IPS-15b (cell line): Measurements from ENCODE around the gene DCBLD1.
"Not testable (repeated sequence)": the region's sequence is repeated elsewhere in the genome, so short reads cannot be mapped to it uniquely, and the experiment has no call there.

Experiments used
- H3K27me3 ChIP-seq: one replicate; pipeline ENCODE4 v1.6.1; 2013; ENCODE audit warnings: low read length; ENCODE audit not compliant: control insufficient read depth, insufficient read depth
- H3K36me3 ChIP-seq: one replicate; pipeline ENCODE4 v1.6.1; 2013; ENCODE audit warnings: low read length; ENCODE audit not compliant: control insufficient read depth, insufficient read depth
- H3K4me1 ChIP-seq: one replicate; pipeline ENCODE4 v1.6.1; 2013; ENCODE audit warnings: mild to moderate bottlenecking, low read length; ENCODE audit not compliant: control insufficient read depth, insufficient read depth
- H3K4me3 ChIP-seq: one replicate; pipeline ENCODE4 v1.5.1; 2013; ENCODE audit warnings: low read depth, low read length
- H3K9ac ChIP-seq: one replicate; pipeline ENCODE4 v1.6.1; 2013; ENCODE audit warnings: low read depth, mild to moderate bottlenecking, low read length
- H3K9me3 ChIP-seq: one replicate; pipeline ENCODE4 v1.6.1; 2013; ENCODE audit warnings: mild to moderate bottlenecking, low read length; ENCODE audit not compliant: control insufficient read depth, insufficient read depth

DCBLD1 gene

DNA sequence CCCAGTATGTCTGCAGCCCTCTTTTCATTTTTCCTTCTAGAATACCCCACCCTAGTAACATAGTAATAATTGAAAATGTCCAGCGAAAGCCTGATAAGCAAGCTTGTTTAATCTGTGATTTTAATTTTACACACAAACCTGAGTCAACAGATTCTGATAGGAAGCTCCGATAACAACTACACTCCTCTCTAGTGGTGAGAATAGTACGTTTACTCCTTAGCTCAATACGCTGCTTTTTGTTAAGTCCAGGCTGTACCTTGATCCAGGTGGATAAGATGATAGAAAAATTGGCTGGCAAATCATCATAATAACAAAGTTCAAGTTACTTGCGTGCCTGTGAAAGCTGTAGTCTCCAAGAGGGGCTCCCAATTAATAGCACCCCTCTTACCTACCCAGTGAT, 25.5 kb upstream of the DCBLD1 start:
- no peak overlapping the region for H3K9ac ChIP-seq
- H3K27me3 ChIP-seq: no peaks in the 10 kb centered on the region
- no peak overlapping the region for H3K4me3 ChIP-seq
- no peaks in the 10 kb centered on the region for H3K36me3 ChIP-seq
- no peaks in the 10 kb centered on the region for H3K4me1 ChIP-seq
- H3K9me3 ChIP-seq: no peaks in the 10 kb centered on the region

DNA sequence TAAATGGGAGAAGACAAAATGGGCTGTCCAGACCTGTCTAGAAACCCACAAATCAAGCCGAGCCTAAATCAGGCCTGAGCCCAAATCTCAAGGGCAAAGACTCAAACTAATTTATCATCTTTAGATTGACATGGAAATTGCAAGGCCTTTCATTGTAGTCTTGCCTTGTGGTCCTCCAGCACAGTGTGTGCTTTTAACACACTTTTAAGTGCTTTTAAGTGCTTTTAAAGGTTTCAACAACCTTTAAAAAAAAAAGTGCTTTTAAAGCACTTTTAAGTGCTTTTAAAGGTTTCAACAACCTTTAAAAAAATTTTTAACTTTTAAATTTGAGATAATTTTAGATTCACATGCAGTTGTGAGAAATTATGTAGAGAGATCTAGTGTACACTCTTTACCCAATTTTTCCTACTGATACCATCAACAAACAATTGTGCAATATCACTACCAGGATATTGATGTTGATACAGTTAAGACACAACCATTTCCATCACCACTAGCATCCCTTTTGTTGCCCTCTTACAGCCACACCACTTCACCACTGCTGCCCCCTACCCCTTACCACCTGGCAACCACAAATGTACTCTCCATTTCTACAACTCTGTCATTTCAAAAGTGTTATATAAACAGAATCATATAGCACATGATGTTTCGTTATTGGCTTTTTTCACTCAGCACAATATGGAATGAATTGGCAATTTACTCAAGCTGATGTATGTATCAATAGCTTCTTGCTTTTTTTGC, 23.1 kb upstream of the DCBLD1 start:
- no peaks in the 10 kb centered on the region for H3K4me1 ChIP-seq
- no peak overlapping the region for H3K4me3 ChIP-seq
- no peaks in the 10 kb centered on the region for H3K36me3 ChIP-seq
- H3K27me3 ChIP-seq: no peaks in the 10 kb centered on the region
- H3K9ac ChIP-seq: no peak overlapping the region
- H3K9me3 ChIP-seq: no peaks in the 10 kb centered on the region

DNA sequence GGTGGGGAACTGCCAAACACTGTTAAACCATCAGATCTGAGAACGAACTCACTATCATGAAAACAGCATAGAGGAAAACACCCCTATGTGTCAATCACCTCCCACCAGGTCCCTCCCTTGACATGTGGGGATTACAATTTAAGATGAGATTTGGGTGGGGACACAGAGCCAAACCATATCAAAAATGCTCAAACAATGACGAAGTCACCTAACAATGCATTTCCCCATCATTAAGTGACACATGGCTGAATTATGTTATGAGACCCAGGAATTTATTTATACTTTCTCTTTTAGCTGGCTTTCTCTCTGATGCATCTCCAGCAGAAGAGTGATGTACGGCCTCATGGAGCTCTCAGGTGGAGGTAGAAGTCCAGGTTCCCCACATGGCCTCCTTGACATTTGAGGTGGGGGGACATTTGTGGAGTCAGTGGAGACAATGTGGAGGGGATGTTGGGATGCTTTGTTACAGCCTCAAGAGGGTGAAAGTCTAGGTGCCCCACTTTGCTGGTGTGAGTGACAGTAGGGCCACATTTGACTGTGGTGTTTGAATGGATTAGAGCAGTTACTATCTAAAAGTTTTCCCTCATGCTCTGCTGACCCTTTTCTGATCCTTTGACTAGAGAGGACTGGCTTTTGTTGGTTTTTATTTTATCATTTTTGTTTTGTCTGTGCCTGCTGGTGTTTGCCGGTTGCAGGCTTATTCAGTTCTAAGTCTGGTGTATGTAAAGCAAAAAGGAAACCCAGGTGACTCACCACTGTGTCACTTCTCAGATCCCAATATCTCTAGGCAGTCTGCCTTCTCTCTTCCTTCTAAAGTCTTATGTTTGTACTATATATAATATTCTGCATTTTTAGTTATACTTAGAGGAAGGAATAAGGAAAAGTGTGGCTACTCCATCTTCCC, 18.5 kb upstream of the DCBLD1 start:
- Histone ChIP-seq H3K4me3 (no peak overlapping the region), H3K4me1 (no peaks in the 10 kb centered on the region), H3K9ac (no peak overlapping the region), H3K9me3 (no peaks in the 10 kb centered on the region), H3K27me3 (no peaks in the 10 kb centered on the region), H3K36me3 (no peaks in the 10 kb centered on the region)

DNA sequence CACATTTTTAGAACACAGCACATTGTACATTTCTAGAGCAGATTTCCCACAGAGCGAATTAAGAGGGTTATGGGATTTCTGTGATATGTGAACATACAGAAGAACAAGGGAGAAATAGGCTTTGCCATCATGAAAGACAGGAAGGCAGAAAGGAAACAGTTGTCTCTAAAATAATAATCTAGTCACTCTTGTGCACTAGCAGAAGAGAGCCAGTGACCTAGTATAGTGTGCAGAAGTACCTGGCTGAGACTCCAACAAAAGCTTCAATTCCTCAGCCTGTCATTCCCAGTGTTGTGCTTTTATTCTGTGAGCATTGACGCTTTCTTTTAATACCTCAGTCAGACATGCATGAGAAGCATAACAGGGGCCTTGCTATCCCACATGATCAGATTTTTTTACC, 17.8 kb upstream of the DCBLD1 start:
- Histone ChIP-seq H3K36me3 (no peaks in the 10 kb centered on the region), H3K9ac (no peak overlapping the region), H3K4me1 (no peaks in the 10 kb centered on the region), H3K4me3 (no peak overlapping the region), H3K27me3 (no peaks in the 10 kb centered on the region), H3K9me3 (no peaks in the 10 kb centered on the region)

DNA sequence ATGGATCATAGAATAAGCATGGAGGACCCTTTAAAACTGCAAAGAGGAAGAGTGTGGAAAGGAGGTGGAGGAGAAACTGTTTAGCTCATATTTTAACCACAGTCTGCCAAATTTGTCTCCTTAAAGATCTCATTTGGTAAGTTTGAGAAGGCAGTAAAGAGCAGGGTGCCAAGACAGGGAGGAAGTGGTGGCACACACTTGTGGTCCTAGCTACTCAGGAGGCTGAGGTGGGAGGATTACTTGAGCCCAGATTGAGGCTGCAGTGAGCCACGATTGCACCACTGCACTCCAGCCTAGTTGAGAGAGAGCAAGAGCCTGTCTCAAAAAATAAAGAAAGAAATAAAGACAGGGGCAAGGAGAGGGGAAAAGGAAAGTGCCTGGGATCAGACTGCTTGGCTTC, 16.8 kb upstream of the DCBLD1 start:
- H3K9me3 ChIP-seq: no peaks in the 10 kb centered on the region
- no peaks in the 10 kb centered on the region for H3K4me1 ChIP-seq
- H3K4me3 ChIP-seq: no peak overlapping the region
- H3K9ac ChIP-seq: no peak overlapping the region
- no peaks in the 10 kb centered on the region for H3K36me3 ChIP-seq
- H3K27me3 ChIP-seq: no peaks in the 10 kb centered on the region

DNA sequence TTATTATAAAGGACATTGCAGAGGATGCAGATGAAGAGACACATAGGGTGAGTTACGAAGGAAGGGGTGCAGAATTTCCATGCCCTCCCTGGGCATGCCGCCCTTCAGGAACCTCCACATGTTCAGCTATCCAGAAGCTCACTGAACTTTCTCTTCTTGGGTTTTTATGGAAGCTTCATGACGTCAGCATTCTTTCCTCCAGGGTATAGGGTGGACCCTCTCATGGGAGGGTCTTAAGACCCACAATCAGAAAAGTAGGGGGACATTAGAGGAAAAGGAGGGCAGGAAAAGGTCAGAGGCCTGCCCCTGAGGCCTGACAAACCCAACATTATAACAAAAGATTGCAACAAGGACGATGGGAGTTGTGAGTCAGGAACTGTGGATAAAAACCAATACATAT, 14.6 kb upstream of the DCBLD1 start:
- no peaks in the 10 kb centered on the region for H3K36me3 ChIP-seq
- no peaks in the 10 kb centered on the region for H3K4me1 ChIP-seq
- H3K9me3 ChIP-seq: no peaks in the 10 kb centered on the region
- H3K4me3 ChIP-seq: no peak overlapping the region
- H3K27me3 ChIP-seq: no peaks in the 10 kb centered on the region
- H3K9ac ChIP-seq: no peak overlapping the region

DNA sequence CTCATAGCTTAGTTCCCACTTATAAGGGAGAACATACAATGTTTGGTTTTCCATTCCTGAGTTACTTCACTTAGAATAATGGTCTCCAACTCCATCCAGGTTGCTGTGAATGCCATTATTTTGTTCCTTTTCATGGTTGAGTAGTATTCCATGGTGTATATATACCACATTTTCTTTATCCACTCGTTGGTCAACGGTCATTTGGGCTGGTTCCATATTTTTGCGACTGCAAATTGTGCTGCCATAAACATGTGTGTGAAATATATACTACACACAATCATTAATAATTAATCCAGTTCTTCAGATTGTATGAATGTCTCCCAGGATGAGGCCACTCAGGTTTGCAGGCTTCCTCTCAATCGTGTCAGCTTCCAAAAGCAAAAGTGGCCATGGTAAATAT, 13.9 kb upstream of the DCBLD1 start:
- not testable (repeated sequence) for H3K36me3 ChIP-seq, H3K27me3 ChIP-seq, H3K9ac ChIP-seq, H3K9me3 ChIP-seq, H3K4me3 ChIP-seq, H3K4me1 ChIP-seq

DNA sequence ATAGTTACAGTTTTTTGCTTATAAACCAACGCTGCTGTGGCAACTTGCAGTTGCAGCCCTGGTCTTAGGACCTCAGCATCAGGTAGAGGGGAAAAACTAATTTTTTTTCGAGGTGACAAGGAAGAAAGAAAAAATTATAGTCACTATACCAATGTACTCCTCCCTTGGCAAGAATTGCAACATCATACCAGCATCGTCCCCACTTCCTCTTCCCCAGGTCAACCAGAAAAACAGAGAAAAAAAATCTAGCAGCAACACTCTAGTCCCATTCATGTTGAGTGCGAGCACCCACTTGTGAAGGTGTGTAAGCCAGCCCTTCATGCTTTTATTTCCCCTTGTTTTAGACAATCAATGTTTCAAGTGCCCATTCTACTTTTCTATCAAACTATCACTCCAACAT, 13.1 kb upstream of the DCBLD1 start:
- Histone ChIP-seq H3K9ac (no peak overlapping the region), H3K27me3 (no peaks in the 10 kb centered on the region), H3K9me3 (no peaks in the 10 kb centered on the region), H3K4me1 (no peaks in the 10 kb centered on the region), H3K36me3 (no peaks in the 10 kb centered on the region), H3K4me3 (no peak overlapping the region)

DNA sequence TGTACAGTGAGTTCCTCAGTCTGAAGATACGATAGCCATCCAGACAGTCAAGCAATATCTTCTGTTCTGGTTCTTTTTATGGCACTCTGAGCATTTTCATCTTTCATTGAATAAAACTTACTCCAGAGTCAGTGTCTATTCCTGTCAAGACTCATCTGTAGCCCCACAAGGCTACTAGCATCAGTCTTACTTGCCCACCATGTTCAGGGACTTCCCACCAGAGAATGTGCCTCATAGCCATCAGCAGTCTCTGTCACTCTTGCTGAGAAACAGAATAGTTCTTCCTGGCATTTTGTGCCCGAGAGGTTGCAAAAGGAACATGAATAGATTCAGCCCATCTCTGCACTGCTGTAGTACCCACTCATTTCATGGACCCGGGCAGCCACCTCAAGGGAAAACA, 12.7 kb upstream of the DCBLD1 start:
- no peak overlapping the region for H3K9ac ChIP-seq
- no peak overlapping the region for H3K4me3 ChIP-seq
- no peaks in the 10 kb centered on the region for H3K4me1 ChIP-seq
- no peaks in the 10 kb centered on the region for H3K9me3 ChIP-seq
- no peaks in the 10 kb centered on the region for H3K27me3 ChIP-seq
- H3K36me3 ChIP-seq: no peaks in the 10 kb centered on the region

DNA sequence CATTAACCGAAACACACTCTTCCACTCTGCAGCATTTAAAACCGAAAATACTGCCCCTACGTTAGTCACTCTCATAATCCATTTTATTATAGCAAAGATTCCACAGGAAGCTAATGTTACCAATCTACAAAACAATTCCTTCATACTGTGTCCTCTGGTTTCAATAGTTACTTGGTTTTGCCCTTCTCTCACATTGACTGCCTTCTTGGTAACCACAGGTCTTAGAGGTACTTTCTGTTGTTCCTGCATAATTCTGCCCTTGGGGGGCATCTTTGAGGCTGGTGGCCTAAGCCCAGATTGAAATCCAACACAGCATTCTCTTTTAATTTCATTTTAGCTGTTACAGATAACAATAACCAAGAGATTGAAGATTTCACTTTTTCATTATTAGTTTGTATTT, 9.8 kb upstream of the DCBLD1 start:
- no peaks in the 10 kb centered on the region for H3K36me3 ChIP-seq
- H3K4me1 ChIP-seq: no peaks in the 10 kb centered on the region
- no peak overlapping the region for H3K4me3 ChIP-seq
- no peak overlapping the region for H3K9ac ChIP-seq
- H3K9me3 ChIP-seq: no peaks in the 10 kb centered on the region
- H3K27me3 ChIP-seq: no peaks in the 10 kb centered on the region

DNA sequence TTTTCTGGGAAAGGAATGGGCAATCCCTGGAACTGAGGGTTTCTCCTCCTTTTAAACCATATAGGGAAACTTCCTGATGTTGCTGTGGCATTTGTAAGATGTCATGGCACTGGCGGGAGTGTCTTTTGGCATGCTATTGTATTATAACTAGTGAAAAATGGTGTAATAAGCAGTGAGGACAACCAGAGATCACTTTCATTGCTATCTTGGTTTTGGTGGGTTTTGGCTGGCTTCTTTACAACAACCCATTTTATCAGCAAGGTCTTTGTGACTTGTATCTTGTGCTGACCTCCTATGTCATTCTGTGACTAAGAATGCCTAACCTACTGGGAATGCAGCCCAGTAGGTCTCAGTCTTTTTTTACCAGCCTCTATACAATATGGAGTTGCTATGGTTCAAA, 9.1 kb upstream of the DCBLD1 start:
- no peak overlapping the region for H3K4me3 ChIP-seq
- H3K9me3 ChIP-seq: no peaks in the 10 kb centered on the region
- H3K9ac ChIP-seq: no peak overlapping the region
- no peaks in the 10 kb centered on the region for H3K27me3 ChIP-seq
- H3K4me1 ChIP-seq: no peaks in the 10 kb centered on the region
- H3K36me3 ChIP-seq: no peaks in the 10 kb centered on the region
